HCT116 (cell line): ENCODE results near the gene HOXC13. TPM values are rescaled to one million over a fixed set of nuclear protein-coding genes. Genes with fewer than 3 reads are reported as not detected.

ENCODE experiments used
- JUND ChIP-seq: IDR thresholded peaks from 2 replicates; pipeline ENCODE4 v1.6.1; 2012
- YY1 ChIP-seq: IDR thresholded peaks from 2 replicates; pipeline ENCODE4 v1.6.1; 2011; ENCODE audit warnings: low read length, low read depth, moderate library complexity, mild to moderate bottlenecking; ENCODE audit not compliant: insufficient replicate concordance; ENCODE audit errors: extremely low read depth
- ZFX ChIP-seq: fragments of 450-650 bp; IDR thresholded peaks from 2 replicates; pipeline ENCODE4 v1.6.1; 2017
- total RNA-seq: library from RNA; stranded (reverse); gene quantifications from one replicate; pipeline ENCODE4 v1.2.1, GENCODE V29; 2021; ENCODE audit not compliant: unreplicated experiment
- TF ChIP-seq, protein P1 (sequence below): IDR thresholded peaks from 2 replicates; pipeline ENCODE4 v1.6.1; 2012; ENCODE audit warnings: low read depth
- TF ChIP-seq, protein P2 (sequence below), 3 experiments: fragments of 200-600 bp in 1 of 3; sonication (generic) in 1 of 3; IDR thresholded peaks in 2 of 3; conservative IDR thresholded peaks in 1 of 3; 2 replicates each; pipeline ENCODE4 v1.5.1; 2012 to 2017; ENCODE audit warnings: low read depth in 2 of 3, low read length in 2 of 3, antibody characterized with exemption in 1 of 3, borderline replicate concordance in 1 of 3, control low read depth in 1 of 3, mild to moderate bottlenecking in 1 of 3, mixed read lengths in 1 of 3, mixed run types in 1 of 3, moderate library complexity in 1 of 3; ENCODE audit not compliant: insufficient read depth in 1 of 3
- TF ChIP-seq, protein P3 (sequence below): IDR thresholded peaks from 2 replicates; pipeline ENCODE4 v1.6.1; 2012

HOXC13 gene
- total RNA-seq, 1 experiment from 2014 or later: 3.8 TPM

- TF ChIP-seq, protein P1, sequence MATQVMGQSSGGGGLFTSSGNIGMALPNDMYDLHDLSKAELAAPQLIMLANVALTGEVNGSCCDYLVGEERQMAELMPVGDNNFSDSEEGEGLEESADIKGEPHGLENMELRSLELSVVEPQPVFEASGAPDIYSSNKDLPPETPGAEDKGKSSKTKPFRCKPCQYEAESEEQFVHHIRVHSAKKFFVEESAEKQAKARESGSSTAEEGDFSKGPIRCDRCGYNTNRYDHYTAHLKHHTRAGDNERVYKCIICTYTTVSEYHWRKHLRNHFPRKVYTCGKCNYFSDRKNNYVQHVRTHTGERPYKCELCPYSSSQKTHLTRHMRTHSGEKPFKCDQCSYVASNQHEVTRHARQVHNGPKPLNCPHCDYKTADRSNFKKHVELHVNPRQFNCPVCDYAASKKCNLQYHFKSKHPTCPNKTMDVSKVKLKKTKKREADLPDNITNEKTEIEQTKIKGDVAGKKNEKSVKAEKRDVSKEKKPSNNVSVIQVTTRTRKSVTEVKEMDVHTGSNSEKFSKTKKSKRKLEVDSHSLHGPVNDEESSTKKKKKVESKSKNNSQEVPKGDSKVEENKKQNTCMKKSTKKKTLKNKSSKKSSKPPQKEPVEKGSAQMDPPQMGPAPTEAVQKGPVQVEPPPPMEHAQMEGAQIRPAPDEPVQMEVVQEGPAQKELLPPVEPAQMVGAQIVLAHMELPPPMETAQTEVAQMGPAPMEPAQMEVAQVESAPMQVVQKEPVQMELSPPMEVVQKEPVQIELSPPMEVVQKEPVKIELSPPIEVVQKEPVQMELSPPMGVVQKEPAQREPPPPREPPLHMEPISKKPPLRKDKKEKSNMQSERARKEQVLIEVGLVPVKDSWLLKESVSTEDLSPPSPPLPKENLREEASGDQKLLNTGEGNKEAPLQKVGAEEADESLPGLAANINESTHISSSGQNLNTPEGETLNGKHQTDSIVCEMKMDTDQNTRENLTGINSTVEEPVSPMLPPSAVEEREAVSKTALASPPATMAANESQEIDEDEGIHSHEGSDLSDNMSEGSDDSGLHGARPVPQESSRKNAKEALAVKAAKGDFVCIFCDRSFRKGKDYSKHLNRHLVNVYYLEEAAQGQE: no peak
- TF ChIP-seq YY1 (no peak), ZFX (no peak), JUND (no peak)
- TF ChIP-seq, protein P2, sequence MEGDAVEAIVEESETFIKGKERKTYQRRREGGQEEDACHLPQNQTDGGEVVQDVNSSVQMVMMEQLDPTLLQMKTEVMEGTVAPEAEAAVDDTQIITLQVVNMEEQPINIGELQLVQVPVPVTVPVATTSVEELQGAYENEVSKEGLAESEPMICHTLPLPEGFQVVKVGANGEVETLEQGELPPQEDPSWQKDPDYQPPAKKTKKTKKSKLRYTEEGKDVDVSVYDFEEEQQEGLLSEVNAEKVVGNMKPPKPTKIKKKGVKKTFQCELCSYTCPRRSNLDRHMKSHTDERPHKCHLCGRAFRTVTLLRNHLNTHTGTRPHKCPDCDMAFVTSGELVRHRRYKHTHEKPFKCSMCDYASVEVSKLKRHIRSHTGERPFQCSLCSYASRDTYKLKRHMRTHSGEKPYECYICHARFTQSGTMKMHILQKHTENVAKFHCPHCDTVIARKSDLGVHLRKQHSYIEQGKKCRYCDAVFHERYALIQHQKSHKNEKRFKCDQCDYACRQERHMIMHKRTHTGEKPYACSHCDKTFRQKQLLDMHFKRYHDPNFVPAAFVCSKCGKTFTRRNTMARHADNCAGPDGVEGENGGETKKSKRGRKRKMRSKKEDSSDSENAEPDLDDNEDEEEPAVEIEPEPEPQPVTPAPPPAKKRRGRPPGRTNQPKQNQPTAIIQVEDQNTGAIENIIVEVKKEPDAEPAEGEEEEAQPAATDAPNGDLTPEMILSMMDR (IDR thresholded peaks at IDR 0.05 in 2 of 3, conservative IDR thresholded peaks at IDR 0.05 in 1 of 3; ENCODE audit: borderline replicate concordance in 1 of 3, insufficient read depth in 1 of 3, low read depth in 2 of 3, low read length in 2 of 3): no peak
- TF ChIP-seq, protein P3, sequence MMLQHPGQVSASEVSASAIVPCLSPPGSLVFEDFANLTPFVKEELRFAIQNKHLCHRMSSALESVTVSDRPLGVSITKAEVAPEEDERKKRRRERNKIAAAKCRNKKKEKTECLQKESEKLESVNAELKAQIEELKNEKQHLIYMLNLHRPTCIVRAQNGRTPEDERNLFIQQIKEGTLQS: no peak
Measured at GRCh38 chr12:53981634-53982565, 43.3 kb downstream of the HOXC13 start (continued).
